Stimulated activated CD8-positive, alpha-beta memory T cell treated with anti-CD3 and anti-CD28 coated beads, Interleukin-15, amount 100 ng/mL, for 24 hours (primary cell): ENCODE measurements around the gene PLG.
"Not testable (repeated sequence)": the region's sequence is repeated elsewhere in the genome, so short reads cannot be mapped to it uniquely, and the experiment has no call there.

Source experiments
- DNase-seq: peaks from one replicate; pipeline ENCODE4 v3.0.0-alpha.2; 2020; ENCODE audit warnings: low read depth

PLG gene

DNA sequence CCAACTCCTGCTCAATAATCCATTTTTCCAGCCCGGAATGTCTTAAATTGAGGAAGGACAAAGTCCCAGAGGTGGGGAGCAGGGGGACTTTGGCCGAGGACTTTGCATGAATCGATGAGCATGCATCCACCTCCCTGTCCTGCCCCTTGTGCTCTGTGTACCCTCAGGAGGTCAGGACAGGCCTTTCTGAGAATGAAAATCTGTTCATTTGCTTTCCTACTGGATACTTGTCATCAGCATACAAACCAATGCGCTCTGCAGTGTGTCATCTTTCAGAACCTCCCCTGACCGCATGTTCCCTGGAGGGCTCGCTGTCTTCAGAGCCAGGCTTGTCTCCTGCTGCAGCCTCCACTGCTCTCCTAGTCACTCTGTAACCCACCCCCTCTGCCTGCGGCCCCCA is 2.6 kb downstream of the PLG start:
- not testable (repeated sequence) for DNase-seq

- not testable (repeated sequence) for DNase-seq
These were observed 6.9 kb downstream of the PLG start for GRCh38 chr6:160708993-160709392.

- no peak for DNase-seq
These were observed 12.8 kb downstream of the PLG start for GRCh38 chr6:160714731-160715316.

DNA sequence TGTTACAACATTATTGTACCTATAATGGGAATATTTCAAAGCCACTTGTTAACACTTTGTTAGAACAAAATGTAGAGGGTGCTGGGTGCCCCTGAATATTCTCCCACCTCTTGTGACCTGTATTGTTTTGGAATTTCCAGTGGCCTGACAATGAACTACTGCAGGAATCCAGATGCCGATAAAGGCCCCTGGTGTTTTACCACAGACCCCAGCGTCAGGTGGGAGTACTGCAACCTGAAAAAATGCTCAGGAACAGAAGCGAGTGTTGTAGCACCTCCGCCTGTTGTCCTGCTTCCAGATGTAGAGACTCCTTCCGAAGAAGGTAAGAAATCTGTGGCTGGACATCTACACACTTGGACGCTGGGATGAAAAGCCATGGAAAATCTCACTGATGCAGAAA is 28.9 kb downstream of the PLG start:
- DNase-seq, result no peak

- DNase-seq, result no peak
These were observed 31.1 kb downstream of the PLG start for GRCh38 chr6:160733050-160733646.

DNA sequence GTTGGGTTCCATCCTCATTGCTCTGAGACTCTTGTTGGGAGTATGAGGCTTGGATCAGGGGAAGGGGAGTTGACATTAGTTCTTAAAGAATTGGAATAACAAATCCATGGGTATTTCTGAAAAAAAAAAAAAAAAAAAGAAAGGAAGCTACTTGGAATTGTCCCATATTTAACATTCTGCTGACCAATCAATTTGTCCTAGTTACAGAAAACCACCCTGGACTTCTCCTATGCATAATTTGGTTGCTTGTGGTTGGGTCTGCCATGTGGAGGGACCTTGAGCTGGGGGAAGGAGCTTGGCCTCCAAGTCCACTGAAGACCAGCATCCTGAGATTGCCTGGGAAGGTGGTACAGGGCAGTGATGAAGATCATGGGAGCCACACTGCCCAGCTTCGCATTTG is 32.6 kb downstream of the PLG start:
- no peak for DNase-seq

DNA sequence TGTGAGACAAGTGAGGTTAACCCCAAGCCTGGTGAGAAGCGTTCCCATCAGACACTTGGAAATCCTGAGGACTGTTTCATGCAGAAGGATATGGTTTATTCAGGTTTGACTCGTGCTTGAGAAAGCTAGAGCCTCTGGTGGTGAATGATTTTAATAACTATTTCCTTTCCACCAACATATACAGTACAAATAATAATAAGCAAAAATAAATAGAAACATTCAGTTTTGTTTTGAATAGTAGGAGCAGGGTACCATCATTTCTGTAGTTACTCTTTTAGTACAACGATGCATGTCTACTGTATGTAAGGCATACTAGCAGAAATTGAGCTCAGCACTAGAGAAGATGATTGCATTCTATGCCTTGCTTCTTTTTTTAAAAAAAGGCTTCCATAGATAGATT is 33.5 kb downstream of the PLG start:
- DNase-seq, result no peak

DNA sequence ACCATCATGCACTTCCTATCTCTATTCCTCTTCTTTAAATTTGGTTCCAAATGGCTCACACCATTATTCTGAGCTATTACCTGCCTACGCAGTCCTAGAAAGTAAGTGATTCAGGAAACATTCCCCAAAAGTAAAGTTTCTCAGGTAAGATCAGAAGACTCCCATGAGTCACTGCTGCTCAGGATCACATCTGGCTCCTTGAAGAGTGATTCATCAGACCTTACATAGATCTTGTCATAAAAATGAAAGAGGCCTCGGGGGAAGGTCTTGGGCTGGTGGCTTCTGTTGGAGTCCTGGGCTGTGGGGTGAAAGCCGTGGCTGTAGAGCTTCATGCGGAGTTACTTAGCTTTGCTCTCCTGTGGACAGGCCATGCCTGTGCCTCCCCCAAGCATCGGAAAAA is 35.9 kb downstream of the PLG start:
- no peak for DNase-seq

DNA sequence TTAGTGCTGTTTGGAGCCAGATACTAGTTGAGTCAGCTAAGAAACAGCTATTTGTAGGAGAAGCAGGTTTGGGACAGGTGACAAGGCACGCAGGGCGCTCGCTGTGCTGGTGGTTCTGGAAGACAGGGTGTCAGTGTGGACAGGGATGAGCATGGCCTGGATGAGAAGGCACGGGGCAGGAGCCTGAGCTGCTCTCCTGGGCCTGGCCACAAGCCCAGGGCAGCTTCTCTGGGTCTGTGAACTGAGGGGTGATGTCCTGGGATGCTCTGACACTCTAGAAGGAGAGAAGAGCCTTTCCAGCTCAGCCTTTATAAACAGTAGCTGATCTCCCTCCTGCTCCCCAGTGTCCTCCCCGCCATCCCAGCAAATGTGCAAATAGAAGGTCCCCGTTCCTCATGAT is 37.9 kb downstream of the PLG start:
- DNase-seq, result no peak

DNA sequence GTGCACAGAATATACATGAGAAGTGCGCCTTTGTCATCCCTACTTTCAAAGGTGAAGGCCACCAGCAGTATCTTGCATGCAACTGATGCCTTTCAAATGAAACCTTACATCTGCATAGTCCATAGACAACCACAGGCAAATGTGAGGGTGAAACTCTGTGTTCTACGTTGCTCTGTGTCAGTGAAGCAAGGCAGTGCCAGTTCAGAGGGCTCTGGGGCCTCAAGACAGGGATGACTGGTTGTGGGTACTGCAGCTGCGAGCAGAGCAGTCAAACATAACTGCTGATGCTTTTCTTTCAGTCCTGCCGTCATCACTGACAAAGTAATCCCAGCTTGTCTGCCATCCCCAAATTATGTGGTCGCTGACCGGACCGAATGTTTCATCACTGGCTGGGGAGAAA is 39.0 kb downstream of the PLG start:
- not testable (repeated sequence) for DNase-seq

DNA sequence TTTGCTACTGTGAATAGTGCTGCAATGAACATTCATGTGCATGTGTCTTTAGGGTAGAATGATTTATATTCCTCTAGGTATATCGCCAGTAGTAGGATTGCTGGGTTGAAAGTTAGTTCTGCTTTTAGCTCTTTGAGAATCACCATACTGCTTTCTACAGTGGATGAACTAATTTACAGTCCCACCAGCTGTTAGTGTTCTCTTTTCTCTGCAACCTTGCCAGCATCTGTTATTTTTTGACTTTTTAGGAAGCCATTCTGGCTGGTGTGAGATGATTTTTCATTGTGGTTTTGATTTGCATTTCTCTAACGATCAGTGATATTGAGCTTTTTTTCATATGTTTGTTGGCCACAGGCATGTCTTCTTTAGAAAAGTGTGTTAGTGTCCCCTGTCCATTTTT is 40.0 kb downstream of the PLG start:
- no peak for DNase-seq

DNA sequence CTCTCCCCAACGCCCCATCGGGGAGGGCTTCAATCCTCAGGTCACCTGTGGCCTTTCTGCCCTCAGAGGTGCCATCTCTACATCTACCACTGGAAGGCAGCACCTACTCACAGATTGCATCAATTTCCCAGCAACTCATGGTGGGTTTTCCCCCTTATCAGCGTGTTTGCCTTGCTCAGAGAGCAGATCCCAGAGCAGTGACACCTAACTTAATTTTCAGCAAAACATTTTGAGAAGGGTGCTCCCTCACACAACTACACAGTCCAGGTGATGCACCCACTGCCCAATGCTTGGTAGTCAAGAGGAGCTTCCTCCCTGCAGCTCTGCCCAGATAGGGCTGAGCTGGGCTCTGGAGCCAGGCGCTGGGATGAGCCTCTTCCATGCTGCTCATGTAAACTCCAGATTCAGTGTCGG is 48.2 kb downstream of the PLG start:
- no peak for DNase-seq

- DNase-seq, result not testable (repeated sequence)
These were observed 51.2 kb downstream of the PLG start for GRCh38 chr6:160753211-160753610.

- DNase-seq, result no peak
These were observed 53.1 kb downstream of the PLG start for GRCh38 chr6:160755165-160755564.

DNA sequence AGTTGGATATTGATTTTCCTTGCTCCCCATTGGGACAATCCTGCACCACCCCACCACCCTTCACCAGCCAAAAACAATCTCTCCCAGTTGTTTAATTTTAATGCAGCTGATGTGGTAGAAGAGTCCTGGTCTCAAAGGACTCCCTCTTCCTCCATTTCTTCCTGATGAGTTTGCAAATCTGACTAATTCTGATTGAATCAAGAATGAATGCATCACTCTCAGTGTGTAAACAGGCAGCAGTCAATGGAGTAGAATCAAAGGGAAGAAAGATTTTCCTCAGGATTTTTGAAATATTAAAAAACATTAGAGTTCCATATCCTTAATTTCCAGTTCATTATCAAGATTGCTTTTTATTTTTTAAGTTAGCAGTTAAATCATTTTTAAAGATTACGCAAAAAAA is 54.0 kb downstream of the PLG start:
- no peak for DNase-seq

DNA sequence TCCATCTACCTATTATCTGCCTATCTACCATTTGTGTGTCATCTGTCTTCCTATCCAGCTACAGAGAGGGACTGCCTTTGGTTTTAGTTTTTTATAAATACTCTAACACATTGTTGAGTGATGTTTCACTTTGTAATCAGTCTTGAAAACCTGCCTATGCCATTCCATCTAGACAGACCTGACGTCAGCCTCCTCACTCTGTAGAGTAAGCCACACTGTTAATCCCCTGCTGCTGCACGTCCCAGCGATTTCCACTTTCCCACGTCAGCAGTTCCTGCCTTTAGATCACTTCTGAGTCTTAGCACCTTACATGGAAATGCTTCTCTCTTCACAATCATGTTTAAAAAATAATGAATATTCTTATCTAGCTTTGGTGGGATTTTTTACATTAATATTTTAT is 54.8 kb downstream of the PLG start:
- no peak for DNase-seq

- DNase-seq, result no peak
These were observed 62.8 kb downstream of the PLG start for GRCh38 chr6:160764847-160765246.

- no peak for DNase-seq
These were observed 63.4 kb downstream of the PLG start for GRCh38 chr6:160765412-160765811.

DNA sequence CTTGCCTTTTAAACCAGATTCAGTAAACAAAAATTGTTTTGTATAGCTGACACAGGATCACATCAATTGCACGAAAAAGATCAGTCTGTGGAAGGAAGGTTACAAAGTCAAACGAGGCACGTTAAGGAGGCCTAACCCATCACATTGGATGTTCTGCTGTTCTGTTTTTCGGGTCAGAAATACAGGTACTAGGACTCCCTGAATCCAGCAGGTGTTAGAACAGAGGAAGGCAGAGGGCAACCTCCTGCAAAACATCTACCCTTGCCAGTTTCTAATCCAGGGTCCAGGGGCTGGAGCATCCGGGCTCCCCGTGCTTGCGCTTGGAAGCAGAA is 64.6 kb downstream of the PLG start:
- no peak for DNase-seq

GRCh38 chr6:160766989-160767646 is 65.1 kb downstream of the PLG start:
- peak; percentile 29 for DNase-seq

DNA sequence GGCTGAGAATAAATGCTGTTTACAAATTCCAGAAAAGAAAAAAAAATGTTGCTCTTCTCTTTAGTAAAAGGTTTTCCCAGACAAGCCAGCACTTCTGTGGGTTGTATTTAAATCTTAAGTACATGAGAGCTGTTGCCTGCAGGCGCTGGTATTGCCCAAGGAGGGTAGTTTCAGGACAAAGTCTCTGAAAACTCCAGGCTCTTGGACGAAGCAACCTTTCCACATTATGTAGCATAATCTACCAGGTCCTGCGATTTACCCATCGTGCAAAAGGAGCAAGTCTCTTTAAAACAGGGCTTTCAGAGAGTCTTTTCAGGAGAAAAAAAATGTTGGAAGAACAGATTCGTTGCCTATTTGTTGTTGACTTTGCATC is 65.6 kb downstream of the PLG start:
- DNase-seq, result no peak

- DNase-seq, result no peak
These were observed 66.1 kb downstream of the PLG start for GRCh38 chr6:160768101-160768500.

GRCh38 chr6:160774399-160774798 is 72.4 kb downstream of the PLG start:
- DNase-seq, result no peak
